ENCODE data around the gene LIPC.

LIPC gene

DNA sequence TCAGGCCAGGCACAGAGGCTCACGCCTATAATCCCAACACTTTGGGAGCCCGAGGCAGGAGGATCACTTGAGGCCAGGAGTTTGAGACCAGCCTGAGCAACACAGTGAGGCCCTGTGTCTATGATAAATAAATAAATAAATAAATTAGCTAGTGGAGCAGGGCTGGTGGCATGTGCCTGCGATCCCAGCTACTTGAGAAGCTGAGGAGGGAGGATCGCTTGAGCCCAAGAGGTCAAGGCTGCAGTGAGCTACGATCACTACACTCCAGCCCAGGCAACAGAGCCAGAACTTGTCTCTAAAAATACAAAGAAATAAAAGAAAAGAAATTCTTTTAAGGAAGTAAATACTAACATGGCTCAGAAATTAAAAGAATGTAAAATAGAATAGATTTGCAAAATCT, 91.8 kb downstream of the LIPC start:
- TF ChIP-seq, protein P1, sequence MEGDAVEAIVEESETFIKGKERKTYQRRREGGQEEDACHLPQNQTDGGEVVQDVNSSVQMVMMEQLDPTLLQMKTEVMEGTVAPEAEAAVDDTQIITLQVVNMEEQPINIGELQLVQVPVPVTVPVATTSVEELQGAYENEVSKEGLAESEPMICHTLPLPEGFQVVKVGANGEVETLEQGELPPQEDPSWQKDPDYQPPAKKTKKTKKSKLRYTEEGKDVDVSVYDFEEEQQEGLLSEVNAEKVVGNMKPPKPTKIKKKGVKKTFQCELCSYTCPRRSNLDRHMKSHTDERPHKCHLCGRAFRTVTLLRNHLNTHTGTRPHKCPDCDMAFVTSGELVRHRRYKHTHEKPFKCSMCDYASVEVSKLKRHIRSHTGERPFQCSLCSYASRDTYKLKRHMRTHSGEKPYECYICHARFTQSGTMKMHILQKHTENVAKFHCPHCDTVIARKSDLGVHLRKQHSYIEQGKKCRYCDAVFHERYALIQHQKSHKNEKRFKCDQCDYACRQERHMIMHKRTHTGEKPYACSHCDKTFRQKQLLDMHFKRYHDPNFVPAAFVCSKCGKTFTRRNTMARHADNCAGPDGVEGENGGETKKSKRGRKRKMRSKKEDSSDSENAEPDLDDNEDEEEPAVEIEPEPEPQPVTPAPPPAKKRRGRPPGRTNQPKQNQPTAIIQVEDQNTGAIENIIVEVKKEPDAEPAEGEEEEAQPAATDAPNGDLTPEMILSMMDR (IDR thresholded peaks at IDR 0.05; ENCODE audit: low read depth, low read length) = no peak
- DNase-seq (ENCODE audit: extremely low read depth, low read depth) = no peak

GRCh38 chr15:58524247-58524646, 92.5 kb downstream of the LIPC start:
- no peak for DNase-seq (ENCODE audit: extremely low read depth, low read depth)
- TF ChIP-seq, protein P1 (IDR thresholded peaks at IDR 0.05; ENCODE audit: low read depth, low read length) = no peak

- TF ChIP-seq, protein P1 (IDR thresholded peaks at IDR 0.05; ENCODE audit: low read depth, low read length) = no peak
- no peak for DNase-seq (ENCODE audit: extremely low read depth, low read depth)
Observed at GRCh38 chr15:58525991-58526421, 94.2 kb downstream of the LIPC start.

DNA sequence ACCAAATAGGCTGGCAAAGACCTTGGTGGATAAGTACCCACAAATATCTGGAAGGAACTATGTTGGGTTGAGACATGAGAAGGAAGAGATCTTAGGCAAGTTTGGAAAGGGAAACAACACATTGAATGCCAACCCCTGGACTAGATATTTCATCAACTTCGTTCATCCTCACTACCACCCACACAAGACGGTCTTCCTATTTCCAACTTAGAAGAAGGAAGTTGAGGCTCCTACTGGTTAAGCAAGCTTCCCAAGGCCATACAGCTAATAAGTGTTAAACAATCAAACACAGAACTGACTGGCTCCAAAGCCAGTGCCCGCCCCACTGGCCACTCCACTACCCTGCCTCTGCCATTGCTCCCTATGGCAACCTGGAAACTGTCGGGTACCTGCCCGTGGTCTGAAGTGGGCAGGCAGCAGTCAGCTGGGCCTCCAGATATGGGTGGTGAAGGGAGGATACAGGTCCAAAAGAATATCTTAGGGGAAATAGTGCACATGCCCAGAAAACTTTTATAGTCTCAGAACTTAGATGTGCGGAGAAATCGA, 94.9 kb downstream of the LIPC start:
- no peak for DNase-seq (ENCODE audit: extremely low read depth, low read depth)
- TF ChIP-seq, protein P1 (IDR thresholded peaks at IDR 0.05; ENCODE audit: low read depth, low read length) = no peak

DNA sequence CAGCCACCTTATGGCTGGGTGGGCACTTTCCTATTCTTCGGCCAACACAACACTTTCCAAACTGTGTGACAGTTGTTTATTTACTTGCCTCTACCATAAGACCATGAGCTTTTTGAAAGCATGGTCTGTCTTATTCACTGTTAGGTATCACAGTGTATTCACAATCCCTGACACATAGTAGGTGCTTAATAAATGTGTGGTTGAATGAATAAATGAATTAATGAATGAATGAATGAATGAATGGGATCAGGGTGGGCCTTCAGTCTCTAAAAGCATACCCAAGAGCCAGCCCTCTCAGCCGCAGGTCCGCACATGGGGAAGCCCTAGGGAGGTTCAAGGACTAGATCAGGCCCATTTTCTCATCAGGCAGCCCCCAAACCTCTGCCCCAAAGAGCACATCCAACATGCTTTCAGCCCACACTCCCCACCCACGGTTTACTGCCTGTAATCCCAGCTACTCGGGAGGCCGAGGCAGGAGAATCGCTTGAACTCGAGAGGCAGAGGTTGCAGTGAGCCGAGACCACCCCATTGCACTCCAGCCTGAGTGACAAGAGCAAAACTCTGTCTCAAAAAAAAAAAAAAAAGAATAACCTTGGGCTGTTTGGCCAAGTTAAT, 95.9 kb downstream of the LIPC start:
- TF ChIP-seq, protein P1 (IDR thresholded peaks at IDR 0.05; ENCODE audit: low read depth, low read length) = no peak
- no peak for DNase-seq (ENCODE audit: extremely low read depth, low read depth)

DNA sequence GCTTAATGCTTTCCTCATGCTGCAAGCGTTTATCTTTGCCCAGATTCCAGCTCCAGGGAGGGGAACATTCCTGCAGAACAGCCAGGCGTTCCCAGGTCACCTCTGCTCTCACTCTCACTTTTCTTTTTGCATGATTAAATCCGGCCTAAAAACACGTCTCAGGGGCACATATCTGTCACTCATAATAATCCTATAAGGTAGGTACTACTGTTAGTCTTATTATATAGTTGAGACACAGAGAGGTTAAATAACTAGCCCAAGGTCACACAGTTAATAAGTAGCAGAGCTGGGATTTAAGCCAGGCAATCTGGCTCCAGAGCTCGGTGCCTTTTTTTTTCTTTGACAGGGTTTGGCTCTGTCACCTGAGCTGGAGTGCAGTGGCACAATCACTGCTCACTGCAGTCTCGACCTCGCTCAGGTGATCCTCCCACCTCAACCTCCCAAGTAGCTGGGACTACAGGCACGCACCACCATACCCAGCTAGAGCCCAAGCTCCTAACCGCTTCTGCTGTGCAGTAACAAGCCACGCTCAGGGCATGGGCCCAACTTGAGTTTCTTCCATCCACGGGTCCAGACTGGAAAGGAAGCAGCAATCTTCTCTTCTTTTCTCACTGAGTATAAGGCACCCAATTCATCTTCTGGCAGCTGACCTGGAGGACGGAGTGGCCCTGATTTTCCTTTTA, 96.5 kb downstream of the LIPC start:
- TF ChIP-seq, protein P1 (IDR thresholded peaks at IDR 0.05; ENCODE audit: low read depth, low read length) = no peak
- DNase-seq (ENCODE audit: extremely low read depth, low read depth) = peak; percentile 36

DNA sequence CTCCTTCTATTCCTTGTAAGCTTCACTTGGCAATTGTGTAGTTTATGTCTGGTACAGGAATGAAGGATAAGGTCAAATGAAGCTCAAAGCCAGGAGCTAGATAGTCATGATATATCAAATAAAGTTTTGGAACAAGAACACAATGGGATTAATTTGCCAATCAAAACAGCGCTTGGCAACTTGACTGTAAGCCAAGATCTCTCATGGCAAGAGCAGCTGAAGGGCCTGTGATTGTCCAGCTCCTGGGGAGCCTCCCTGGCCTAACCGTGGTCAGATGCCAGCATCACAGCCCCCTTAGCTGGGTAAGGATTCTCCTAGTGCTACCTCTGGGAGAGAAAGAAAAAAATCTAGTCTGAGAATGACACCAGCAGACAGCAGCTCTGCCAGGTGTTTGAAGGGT, 97.2 kb downstream of the LIPC start:
- no peak for DNase-seq (ENCODE audit: extremely low read depth, low read depth)
- TF ChIP-seq, protein P1 (IDR thresholded peaks at IDR 0.05; ENCODE audit: low read depth, low read length) = no peak
